GOT3 (cell line): Measurements from ENCODE around the gene TRPV6.

ENCODE experiments used
- DNase-seq: peaks from one replicate; lab custom pipeline; 2025; ENCODE audit warnings: mixed read lengths; lab: John Stamatoyannopoulos, UW

The TRPV6 gene

DNA sequence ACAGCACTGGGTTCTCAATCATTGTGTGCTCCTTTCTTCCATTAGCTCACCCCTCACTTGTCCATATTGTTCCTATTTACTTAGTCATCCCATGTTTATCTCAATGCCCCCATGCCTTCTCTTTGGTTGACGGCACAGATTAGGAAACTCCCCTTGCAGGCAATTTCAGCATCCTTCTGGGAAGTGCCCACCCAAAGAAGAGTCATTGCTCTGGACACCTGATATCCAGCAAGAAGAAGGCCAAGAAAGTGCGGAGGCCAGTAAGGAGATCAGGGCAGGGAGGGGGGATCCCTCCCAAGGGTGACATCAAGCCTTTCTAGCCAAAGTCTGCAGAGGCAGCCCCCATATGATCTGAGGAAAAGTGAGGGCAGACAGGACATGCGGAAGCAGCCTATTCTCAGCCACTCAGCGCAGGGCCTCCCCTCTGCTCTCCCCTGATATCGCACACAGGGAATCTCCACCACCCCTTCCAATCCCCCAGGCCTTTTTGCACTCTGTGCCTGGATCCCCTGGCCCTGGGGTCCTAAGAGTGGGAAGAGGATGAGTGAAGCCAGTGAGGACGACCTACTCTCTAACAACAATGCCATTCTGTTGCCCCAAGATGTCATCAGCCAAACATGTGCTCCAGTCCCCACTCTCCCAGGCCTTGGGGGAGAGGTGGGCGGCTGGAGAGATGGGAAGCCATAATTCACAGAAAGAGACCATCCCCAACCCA, 1.8 kb downstream of the TRPV6 start:
- no peak for DNase-seq

DNA sequence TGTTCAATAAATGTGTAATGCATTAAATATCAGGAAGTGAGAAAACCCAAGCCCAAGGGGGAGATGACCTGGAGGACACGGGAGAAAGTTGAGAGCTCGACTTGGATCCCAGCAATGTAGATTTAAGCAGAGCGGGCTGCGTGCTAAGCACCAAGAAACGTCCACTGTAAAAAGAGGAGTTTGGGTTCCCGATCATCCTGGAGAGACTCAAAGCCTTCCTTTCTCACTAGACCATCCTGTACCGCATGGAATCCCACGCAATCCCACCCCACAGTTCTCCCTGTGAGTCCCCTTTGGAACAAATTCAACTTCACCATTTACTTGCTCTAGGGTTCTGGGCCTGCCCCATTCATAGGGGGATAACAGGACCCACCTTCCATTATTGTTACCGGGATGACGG, 2.4 kb downstream of the TRPV6 start:
- DNase-seq = no peak

DNA sequence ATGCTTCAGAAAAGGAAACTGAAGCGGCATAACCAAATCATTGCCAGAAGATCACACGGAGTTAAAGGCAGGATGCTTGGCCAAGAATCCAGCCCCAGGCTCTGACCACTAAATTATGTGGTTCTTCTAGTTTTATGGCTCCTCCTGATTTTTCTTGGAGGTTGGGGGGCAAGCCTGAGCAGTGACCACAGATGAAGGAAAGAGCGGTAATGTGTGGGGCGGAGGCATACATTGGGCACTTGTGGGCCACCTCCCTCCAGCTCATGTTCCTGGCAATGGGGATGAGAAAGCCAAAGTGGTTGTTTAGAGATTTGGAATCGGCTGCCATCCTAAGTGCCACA, 3.2 kb downstream of the TRPV6 start:
- no peak for DNase-seq

DNA sequence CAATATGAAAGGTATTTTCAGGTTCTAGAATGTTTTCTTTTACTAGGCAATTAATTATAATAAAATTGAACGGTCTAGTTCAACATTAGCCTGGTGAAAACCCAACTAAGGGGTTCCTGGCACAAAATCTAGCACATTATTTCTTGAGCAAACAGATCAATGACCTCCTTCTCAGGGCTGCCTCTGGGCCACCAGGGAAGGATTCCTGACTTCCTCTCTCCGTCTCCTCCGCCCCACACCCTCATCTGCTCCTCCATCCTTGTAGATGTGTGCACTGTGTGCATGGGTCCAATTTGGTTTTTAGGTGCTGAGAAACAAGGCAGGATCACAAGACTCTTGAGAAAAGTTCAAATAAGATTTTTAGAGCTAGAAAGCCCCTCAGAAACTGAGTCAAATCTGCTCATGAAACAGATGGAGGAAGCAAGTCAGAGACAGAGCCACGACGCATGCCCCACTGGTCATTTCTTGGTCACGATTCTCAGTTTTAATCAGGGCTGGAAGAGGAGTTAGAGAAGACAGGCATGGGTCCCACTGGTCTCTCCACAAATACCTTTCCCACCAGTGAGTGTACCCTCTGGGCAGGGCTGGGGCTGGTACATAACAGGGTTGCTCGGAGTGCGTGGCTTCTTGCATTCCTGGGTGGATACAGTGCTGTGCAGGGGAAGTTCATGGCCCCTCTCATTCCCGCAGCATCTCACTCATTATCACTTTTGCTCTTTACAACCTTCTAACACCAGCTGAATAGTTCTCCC, 3.8 kb downstream of the TRPV6 start:
- DNase-seq = no peak

DNA sequence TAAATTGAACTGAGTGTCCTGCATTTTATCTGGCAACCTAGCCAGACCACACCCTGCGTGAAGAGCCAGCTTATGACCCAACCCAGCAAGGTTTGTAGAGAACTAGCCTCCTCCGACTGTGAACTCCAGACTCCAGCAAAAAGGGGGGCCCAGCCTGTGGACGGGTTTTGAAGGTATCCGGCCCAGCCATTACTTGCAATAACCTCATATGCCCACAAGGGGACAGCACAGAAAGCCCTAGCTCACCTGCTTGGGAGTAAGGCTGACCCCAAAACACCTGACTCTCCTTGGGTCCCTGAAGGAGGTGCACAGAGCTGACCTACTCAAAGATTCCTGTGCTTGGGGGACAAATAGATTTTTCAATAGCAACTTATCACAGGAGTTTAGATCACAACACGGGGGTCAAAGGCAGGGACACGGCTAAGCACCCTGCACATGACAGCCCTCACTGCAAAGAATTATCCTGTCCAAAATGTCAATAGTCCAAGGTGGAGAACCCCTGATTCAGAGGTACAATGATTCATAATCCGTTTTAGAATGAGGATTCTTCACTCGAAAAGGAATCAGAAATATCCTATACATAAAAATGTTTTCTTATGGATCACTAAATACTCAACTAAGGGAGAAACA, 4.6 kb downstream of the TRPV6 start:
- no peak for DNase-seq

DNA sequence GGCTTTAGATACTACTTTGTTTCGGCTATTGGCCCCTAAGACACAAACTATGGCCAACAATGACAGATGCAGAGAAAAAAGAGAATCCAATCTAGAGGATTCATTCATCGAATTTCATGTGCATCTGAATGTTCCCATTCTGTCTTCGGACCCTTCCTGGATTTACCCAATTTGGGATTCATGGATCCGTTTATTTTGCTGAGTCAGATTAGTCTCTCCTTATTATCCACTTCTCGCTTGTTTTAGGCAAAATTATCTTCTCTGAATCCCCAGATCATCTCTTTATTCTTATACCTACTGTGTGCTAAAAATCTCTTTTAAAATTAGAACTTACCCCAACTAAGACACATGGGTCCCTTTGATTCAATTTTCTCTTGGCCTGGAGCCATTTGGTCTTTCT, 6.5 kb downstream of the TRPV6 start:
- DNase-seq = no peak

DNA sequence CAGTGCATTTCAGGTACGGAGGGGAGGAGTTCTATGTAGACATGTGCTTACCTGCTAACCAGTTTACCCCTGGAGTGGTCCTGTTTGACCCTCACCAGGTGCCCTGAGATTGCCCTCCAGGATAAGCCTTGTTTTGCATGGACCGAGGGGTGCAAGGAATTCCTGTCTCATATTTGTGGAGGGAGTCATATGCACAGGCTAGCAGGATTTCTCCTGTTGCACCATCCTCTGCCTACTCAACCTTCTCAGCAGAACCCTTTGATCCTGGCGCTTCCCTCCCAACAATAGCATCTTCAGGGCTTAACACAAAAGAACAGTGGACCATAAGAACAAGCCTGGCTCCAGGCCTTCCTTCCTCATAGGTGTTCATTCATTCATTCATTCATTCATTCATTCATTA, 7.2 kb downstream of the TRPV6 start:
- no peak for DNase-seq

DNA sequence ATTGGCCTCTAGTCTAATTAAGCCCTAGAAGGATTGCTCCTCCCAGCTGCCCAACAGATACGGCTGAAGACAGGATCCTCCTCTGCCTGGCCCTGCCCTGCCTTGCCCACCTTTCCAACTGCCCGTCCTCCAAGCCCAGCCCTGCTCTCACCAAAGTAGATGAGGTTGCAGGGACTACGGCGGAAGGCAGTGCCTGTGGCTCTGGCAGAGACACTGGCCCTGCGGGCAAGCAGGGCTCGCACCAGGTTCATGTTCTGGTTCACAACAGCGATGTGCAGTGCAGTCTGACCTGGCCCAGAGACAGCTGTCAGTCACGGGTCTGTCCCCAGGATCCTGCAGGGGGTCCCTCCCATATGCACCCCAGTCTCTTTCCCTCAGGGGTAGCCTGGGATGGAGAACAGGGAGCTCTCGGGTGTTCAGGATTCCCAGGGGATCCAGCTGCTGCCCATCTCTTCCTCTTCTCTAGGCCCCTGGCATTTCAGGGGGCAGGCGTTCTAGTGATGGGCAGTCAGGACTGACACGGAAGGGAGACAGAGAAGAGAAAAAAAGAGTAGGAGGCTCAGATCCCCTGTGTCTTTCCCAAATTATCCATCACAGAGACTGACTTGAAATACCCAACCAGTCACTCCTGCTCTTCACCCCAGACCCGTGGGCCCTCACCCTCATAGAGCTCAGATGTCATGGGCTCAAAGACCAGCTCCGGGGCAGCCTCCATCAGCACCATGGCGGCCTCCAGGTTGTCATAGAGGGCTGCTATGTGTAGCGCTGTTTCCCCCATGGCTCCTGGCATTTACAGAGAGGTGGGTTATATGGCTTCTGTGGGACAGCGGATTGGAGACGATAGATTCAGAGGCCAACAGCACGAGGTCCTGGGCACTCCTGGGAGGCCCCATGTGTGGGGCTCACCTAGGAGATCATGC, 8.3 kb downstream of the TRPV6 start:
- DNase-seq = no peak

DNA sequence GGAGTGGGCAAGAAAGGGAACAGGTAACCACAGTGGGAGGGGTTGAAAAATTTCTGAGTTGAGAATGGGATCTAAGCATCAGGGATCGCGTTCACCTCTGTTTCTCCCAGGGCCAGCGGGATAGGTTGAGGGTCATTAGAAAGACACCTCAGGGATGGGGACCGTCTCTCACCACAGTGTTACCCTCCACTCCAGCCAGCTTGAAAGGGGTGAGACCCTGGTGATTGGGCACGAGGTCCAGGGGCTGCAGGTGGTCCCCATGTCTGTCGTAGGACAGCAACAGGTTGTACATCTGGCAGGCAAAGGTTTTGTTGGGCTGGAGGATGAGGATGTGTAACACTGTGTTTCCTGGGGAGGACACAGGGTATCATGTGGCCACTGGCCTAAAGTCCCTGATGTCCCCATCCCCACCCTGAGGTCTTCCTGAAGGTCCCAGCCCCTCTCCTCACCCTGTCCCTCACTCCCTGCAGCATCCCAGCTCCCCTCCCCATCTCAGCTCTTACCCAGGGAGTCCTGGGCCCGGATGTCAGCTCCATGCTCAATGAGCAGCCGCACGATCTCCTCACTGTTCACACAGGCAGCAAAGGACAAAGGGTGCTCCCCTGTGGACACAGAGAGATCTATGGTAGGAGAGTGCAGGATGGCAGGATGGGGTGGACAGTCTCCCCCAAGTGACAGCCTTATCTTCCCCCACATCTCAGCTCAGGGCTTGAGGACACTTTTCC, 9.1 kb downstream of the TRPV6 start:
- DNase-seq = no peak

DNA sequence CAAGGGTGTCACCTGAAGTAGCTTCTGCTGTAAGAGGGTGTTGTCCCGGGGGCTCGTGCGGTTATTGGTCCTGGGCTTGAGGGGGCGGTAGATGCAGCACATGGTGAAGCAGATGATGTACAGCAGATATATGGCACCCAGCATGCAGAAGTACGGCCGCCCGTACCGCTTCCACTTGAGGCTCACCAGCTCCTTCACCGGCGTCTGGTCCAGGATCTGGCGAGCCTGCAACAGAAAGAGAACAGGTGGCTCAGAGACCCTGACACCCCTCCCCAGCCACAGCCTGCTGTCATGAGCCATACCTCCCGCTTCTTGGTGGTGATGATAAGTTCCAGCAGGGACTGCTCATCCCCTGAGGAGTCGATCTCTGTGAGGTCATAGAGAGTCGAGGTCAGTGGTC, 10.1 kb downstream of the TRPV6 start:
- DNase-seq = no peak

DNA sequence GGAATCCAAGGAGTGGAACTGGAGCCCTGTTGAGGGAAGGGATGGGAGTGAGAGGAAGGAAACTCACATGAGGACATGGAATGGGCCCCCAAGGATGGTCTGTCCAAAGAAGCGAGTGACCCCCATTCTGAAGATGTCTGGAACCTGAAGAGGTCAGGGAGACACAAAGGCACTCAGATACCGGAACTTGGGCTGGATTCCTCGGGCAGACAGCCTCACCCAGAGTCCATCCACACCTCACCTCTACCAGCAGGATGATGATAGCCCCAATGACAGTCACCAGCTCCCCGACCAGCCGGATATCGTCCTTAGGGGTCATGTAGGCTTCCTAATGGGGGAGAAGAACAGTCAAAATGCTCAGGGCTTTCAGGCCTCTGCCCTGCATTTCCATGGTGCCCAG, 10.7 kb downstream of the TRPV6 start:
- DNase-seq = no peak

DNA sequence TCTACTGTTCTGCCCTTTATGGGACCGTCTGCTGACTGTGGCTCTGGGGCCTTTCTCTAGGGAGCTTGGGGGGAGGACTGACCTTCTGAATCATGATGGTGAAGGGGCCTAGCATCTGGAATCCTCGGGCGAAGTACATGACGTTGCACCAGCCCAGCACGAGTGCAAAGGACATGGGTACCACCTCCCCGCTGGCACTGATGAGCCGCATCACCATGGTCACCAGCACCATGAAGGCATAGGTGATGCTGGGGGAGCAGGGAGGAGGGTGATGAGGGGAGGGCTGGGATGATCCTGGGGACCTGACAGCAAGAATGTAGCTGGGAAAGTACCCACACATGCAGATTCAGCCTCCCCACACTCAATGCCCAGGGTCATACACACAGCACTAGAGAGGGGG, 11.1 kb downstream of the TRPV6 start:
- no peak for DNase-seq

DNA sequence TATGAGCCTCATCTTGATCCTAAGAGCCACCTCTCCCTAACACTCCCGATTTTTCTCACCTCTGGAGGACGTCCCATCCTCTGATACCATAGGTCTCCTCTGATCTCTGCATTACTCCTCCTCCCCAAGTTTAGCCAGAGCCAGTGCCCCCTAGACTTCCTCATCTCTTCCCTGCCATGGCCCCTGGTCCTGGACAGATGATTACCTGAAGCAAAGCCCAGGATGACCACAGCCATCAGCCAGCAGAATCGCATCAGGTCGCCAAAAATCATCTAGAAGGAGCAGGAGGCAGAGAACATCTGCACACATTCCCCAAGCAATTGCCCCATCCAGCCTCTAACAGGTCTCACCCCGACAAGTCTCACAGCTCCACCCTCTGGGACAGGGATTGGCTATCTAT, 11.7 kb downstream of the TRPV6 start:
- no peak for DNase-seq

DNA sequence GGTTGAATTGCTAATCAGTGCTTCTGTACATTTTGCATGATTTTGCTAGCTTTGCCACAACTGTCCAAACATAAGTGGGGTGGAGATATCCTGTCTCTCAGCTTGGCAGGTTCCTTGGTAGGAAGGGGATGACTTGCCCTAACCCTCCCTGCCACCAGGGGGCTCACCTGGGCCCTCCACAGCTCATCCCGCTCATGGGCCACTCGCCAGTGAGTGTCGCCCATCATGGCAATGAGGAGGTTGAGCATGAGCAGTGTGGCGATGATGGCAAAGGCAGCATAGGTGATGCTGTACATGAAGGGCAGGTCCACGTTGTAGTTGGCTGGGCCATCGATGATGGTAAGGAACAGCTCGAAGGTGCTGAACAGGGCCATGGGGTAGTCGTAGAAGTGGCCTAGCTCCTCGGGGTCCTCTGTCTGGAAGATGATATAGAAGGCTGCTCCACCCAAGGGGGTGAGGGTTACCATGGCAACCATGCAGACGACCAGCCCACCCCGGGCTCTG, 12.2 kb downstream of the TRPV6 start:
- DNase-seq = no peak

DNA sequence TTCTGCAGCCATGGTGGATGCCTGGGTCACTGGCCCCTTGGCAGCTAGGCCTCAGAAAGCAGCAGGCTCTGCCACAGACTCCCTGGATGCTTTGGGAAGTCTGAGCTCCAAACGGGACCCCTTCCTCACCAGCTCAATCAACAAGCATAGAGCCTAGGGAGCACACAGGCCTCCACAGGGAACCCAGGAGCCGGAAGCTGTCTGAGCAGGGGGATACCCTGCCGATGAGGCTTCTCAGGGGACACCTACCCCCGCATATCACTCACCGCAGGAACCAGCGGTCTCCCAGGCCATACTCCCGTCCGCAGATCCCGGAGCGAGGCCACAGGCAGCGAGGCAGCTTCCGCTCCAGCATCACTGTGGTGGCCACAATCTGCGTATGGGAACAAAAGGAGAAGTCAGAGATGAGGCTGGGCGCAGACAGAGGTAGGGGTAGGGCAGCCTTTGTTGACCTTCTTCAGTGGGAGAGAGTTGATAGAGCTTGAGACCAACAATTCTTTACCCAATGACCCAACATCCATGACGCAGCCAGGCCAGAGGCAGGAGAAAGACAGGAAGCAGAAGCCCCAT, 13.4 kb downstream of the TRPV6 start:
- DNase-seq = no peak

DNA sequence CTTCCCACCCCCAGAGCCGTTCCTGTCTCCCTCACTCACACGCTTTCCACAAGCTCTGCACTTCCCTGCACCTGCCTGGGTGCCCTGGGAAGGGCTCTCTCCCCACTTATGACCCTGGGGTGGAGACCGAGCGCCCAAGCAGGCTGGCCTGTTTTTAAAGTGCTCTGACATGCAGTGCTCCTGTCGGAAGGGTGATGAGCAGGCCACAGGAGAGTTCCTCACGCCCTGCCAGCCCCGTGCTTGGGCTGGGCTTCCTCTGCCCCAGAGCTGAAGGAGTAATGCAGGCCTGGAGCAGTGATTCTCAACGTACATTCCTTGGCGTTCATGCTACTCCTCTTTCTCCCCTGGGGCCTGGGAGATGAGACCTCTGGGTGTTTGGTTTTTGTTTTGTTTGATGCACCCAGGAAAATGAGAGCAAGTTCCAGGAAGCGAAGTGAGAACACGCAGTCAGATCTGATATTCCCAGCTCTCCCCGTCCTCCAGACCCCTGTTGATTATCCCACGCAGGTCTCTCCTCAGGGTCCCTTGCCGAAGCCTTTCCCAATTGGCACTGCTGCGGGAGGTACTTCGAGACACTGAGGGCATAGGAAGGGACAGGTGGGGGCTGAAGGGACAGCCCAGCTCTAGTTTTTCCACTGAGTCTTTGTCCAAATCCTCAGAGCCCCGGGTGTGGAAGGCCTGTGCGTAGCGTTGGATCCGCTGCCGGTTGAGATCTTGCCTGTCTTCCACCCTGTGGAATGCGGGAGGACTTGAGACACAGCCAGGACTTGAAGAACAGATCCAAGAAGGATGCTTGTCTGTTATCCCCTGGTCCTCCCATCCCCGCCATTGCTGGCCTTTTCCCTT, 14.1 kb downstream of the TRPV6 start:
- no peak for DNase-seq

DNA sequence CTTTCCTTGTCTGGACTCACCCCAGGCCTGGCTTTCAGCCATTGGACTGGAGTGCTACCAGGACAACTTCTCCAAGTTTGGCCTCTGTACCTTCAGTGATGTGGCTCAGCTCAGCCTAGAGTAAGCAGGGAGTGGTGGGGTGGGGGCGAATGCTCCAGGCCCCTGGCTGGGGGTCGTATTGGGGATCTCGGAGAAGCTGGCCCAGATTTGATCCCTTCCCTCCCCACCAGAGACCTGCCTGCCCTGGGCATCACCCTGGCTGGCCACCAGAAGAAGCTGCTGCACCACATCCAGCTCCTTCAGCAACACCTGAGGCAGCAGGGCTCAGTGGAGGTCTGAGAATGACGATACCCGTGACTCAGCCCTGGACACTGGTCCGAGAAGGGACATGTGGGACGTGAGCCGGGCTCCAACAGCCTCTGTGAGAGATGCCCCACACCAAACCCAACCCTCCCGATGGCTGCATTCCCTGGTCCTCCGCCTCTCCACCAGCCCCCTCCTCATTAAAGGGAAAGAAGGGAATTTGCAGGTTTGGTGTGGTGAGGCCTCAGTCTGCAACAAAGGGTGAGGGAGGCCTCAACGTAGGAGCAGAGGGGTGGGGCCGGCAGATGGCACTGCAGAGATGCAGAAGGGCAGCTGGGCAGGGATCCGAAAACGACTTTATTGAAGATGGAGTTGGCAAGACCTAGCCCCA, 14.8 kb downstream of the TRPV6 start:
- DNase-seq = no peak

DNA sequence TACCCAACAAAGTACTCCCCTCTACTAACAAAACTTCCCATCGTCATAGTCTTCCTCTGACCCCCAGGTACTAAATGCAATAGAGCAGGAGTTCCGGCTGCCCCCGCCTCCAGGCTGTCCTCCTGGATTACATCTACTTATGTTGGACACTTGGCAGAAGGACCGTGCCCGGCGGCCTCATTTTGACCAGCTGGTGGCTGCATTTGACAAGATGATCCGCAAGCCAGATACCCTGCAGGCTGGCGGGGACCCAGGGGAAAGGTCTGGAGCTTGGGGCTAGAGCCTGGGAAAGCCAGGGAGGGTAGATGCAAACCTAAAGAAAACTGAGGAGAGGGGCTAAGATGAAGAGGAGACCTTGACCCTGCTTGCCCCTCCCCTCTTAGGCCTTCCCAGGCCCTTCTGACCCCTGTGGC, 15.4 kb downstream of the TRPV6 start:
- DNase-seq = no peak

DNA sequence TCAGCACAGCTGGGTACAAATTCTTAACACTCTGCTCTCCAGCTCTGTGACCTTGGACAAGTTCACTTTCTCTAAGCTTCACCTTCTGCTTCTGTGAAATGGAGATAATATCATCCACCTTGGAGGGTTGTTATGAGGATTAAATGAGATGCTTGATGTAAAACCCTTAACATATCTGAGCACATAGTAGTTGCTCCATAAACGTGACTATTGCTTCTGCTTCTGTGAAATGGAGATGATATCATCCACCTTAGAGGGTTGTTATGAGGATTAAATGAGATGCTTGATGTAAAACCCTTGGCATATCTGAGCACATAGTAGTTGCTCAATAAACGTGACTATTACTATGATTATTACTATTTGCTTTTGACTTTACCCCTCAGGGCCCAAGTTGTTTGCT, 16.1 kb downstream of the TRPV6 start:
- DNase-seq = no peak

DNA sequence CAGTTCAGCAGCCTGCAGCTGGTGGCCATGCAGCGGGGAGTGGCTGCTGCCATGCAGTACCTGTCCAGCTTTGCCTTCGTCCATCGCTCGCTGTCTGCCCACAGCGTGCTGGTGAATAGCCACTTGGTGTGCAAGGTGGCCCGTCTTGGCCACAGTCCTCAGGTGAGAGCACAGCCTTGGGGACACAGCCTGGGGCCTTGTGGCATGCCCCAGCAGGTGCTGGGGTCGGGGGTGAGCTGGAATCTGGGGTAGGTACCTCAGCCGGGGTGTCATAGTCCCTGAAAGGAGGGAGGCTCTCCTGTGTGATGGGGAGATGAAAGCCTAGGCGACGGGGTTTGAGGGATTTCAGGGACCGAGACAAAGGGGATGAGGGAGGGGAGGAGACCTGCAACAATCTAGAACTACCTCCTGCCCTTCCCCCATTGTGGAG, 16.5 kb downstream of the TRPV6 start:
- DNase-seq = no peak
